ENCODE data around the gene GTSE1.
A peak's percentile ranks its signal among the peaks of the same experiment; 100 is the strongest.

Gene GTSE1

DNA sequence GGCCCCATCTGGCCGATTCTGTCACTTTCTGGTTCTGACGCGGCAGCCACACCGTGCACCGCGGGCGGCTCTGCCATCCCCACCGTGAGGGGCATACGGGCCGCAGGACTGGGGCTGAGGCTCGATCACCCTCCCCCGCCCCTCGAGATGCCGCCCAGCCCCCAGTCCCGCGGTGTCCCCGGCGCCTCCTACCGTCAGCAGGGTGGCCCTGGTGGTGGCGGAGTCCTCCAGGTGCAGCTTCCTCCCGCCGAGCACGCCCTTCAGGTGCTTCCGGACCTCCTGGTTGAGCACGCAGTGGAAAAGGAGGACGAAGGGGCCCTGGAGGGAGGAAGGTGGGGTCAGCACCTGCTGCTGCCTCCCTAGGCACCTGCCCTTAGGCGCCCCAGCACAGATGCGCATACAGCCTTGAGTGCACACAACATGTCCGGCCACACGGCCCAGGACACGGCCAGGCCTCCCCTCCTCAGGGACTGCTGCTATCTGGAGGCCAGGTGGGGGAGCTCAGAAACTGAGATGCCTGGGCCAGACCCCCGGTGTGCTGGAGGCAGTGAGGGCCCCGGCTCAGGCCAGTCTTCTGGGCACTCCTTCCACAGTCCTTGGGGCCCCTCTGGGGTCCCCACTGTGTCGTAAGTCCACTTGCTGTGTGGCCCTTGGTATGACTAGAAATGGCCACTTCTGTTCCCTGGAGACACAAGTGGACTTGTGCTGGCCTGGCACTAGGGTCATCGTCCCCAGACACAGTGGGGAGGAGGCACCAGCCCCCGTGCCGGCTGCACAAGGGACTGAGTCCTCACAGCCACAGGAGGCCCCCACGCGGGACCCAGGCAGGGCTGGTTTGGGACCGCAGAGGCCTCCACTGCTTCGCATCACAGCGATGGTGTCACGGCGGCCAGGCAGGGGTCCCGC is 70.4 kb downstream of the GTSE1 start:
- TF ChIP-seq FOXP2 (optimal IDR thresholded peaks at IDR 0.05; ENCODE audit: borderline replicate concordance, extremely low read depth, extremely low read length, insufficient read depth) (no peak), TAF1 (IDR thresholded peaks at IDR 0.05; ENCODE audit: borderline replicate concordance, insufficient read depth, low read length) (no peak), POLR2AphosphoS5 (IDR thresholded peaks at IDR 0.05; ENCODE audit: low read depth, low read length) (no peak), SIN3A (IDR thresholded peaks at IDR 0.05; ENCODE audit: borderline replicate concordance, insufficient read depth, low read length) (no peak)
- TF ChIP-seq, protein P1, sequence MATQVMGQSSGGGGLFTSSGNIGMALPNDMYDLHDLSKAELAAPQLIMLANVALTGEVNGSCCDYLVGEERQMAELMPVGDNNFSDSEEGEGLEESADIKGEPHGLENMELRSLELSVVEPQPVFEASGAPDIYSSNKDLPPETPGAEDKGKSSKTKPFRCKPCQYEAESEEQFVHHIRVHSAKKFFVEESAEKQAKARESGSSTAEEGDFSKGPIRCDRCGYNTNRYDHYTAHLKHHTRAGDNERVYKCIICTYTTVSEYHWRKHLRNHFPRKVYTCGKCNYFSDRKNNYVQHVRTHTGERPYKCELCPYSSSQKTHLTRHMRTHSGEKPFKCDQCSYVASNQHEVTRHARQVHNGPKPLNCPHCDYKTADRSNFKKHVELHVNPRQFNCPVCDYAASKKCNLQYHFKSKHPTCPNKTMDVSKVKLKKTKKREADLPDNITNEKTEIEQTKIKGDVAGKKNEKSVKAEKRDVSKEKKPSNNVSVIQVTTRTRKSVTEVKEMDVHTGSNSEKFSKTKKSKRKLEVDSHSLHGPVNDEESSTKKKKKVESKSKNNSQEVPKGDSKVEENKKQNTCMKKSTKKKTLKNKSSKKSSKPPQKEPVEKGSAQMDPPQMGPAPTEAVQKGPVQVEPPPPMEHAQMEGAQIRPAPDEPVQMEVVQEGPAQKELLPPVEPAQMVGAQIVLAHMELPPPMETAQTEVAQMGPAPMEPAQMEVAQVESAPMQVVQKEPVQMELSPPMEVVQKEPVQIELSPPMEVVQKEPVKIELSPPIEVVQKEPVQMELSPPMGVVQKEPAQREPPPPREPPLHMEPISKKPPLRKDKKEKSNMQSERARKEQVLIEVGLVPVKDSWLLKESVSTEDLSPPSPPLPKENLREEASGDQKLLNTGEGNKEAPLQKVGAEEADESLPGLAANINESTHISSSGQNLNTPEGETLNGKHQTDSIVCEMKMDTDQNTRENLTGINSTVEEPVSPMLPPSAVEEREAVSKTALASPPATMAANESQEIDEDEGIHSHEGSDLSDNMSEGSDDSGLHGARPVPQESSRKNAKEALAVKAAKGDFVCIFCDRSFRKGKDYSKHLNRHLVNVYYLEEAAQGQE (IDR thresholded peaks at IDR 0.05; ENCODE audit: insufficient read depth in 1 of 2, low read depth in 2 of 2, low read length in 2 of 2): no peak

DNA sequence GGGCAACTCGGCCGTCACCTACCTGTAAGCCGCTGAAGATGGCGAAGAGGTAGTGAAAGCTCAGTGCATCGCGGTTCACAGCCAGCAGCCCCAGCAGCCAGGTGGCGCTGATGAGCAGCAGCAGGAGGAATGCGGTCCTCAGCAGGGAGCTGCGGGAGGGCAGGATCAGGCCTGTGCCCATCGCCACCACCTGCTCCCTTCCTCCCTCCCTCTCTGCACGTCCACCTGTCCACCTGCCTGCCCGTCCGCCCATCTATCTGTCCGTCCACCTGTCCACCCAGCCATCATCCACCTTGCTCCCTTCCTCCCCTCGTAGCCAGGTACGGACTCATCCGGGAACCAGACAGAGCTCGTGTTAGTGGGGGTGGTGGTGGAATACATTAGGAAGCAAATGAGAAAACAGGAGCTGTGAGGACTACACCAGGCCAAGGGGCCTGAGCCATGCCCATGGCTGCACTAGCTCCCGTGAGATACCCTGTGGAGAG is 71.1 kb downstream of the GTSE1 start:
- peak; percentile 82 for TF ChIP-seq FOXP2 (optimal IDR thresholded peaks at IDR 0.05; ENCODE audit: borderline replicate concordance, extremely low read depth, extremely low read length, insufficient read depth)
- TF ChIP-seq TAF1 (IDR thresholded peaks at IDR 0.05; ENCODE audit: borderline replicate concordance, insufficient read depth, low read length): no peak

DNA sequence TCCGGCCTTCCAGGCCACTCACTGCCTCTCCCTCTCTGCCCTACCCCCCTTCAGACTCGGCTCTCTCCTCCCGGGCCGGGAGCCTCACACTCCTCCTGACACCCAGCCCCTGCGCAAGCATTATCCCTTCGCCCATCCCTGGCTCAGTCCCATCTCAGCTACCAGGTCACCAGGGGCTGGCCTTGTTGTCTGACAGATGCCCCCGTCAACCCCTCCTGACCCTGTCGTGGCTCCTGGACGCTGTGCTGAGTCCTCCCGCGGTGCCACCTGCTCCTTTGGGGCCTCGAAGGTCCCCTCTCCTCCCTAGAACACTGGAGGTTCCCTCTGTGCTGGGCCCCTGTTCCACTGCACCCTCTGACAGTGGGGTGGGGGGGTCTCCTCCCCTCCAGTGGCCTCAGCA is 71.8 kb downstream of the GTSE1 start:
- no peak for TF ChIP-seq SIN3A (IDR thresholded peaks at IDR 0.05; ENCODE audit: borderline replicate concordance, insufficient read depth, low read length)
- no peak for TF ChIP-seq TAF1 (IDR thresholded peaks at IDR 0.05; ENCODE audit: borderline replicate concordance, insufficient read depth, low read length)
- TF ChIP-seq, protein P1 (IDR thresholded peaks at IDR 0.05; ENCODE audit: insufficient read depth in 1 of 2, low read depth in 2 of 2, low read length in 2 of 2): no peak
- no peak for TF ChIP-seq FOXP2 (optimal IDR thresholded peaks at IDR 0.05; ENCODE audit: borderline replicate concordance, extremely low read depth, extremely low read length, insufficient read depth)
- no peak for TF ChIP-seq POLR2AphosphoS5 (IDR thresholded peaks at IDR 0.05; ENCODE audit: low read depth, low read length)

DNA sequence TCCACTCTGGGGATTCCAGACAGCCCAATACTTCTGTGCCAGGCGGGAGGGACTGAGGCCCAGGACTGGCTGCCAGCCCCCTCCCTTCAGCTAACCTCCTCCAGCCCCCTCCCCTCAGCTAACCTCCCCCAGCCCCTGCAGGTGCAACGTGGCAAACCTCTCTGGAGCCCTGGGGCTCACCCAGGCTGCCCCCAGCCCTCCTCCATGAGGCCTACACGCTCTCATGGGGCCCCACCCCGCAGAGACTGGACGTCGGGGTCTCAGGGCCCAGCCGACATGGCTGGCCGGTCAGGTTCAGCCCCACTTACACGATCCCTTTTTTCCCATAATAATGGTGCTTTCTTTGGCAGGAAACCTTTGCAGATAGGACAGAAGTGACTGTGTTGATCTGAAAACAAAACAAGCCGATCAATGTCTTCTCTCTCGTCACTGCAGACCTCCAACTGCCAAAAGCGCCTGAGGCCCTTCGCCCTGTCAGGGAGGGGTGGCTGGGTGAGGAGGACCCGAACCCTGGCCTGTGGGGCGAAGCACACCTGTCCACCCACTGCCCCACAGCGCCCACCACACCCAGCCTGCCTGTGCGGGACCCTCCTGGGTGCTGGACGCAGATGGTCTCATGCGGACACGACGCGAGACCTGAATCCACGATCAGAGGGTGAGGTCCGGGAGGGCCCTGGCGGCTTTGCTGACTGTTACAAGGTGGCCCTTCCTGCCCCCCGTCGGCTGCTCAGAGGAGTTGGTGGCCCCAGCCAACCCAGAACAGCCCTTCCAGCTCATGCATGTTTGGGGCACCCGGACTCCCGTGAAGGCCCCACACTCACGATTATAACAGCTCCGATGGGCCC is 72.4 kb downstream of the GTSE1 start:
- no peak for TF ChIP-seq FOXP2 (optimal IDR thresholded peaks at IDR 0.05; ENCODE audit: borderline replicate concordance, extremely low read depth, extremely low read length, insufficient read depth)
- TF ChIP-seq, protein P1 (IDR thresholded peaks at IDR 0.05; ENCODE audit: insufficient read depth in 1 of 2, low read depth in 2 of 2, low read length in 2 of 2): no peak
- TF ChIP-seq SIN3A (IDR thresholded peaks at IDR 0.05; ENCODE audit: borderline replicate concordance, insufficient read depth, low read length): no peak
- TF ChIP-seq TAF1 (IDR thresholded peaks at IDR 0.05; ENCODE audit: borderline replicate concordance, insufficient read depth, low read length): no peak
- no peak for TF ChIP-seq POLR2AphosphoS5 (IDR thresholded peaks at IDR 0.05; ENCODE audit: low read depth, low read length)
